ENCODE data around the gene HSD11B1.
"Not testable (repeated sequence)": the region's sequence is repeated elsewhere in the genome, so short reads cannot be mapped to it uniquely, and the experiment has no call there.

The HSD11B1 gene

DNA sequence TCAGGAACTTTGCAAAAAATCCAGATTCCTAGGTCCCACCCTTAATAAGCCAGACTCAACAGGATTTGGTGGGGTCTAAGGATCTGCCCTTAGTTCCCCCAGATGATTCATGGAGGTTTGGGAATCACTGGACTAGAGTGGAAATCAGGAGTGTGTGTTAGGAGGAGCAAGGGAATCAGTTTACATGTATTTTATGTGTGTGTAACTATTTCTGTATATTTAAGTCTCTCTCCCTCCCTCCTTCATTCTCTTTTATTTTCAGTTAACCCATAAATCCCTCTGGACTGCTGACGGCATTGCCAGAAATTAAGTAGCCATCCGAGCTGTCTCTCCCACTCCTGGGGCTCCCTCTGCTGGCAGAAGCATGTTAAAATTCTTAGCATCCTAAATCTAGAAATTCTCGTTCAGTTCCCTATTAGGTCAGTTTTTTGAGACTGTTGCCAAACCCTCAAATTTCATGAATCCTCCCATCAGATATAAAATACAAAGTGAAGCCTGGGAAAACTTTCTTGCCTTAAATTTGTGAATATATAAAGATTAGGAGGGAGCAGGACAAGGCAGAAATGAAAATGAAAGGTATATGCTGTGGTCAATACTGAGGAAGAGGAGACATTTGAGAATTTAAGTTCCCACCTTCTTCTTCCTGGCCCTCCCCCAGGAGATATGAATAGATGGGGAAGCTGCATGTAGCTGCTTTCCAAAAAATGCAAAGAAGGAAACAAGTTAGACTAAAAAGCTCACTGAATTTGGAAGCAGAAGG is 11.7 kb upstream of the HSD11B1 start:
- no peak overlapping the region for H3K4me3 Mint-ChIP-seq
- H3K27me3 Mint-ChIP-seq (ENCODE audit: low read depth): peaks cover 22% of the 10 kb centered on the region
- H3K27ac Mint-ChIP-seq: peak overlapping the region; percentile 37 to 66 (median 63)
- peak; percentile 85 to 90 (median 89) for TF ChIP-seq CTCF (IDR thresholded peaks at IDR 0.05; ENCODE audit: unreplicated experiment in 3 of 3)
- no peaks in the 10 kb centered on the region for H3K9me3 Mint-ChIP-seq
- no peaks in the 10 kb centered on the region for H3K36me3 Mint-ChIP-seq (ENCODE audit: low read depth)
- H3K4me1 Mint-ChIP-seq: peaks cover 47% of the 10 kb centered on the region

- H3K4me3 Mint-ChIP-seq: no peak overlapping the region
- H3K4me1 Mint-ChIP-seq: peaks cover 28% of the 10 kb centered on the region
- H3K36me3 Mint-ChIP-seq (ENCODE audit: low read depth): no peaks in the 10 kb centered on the region
- peaks cover 25% of the 10 kb centered on the region for H3K27me3 Mint-ChIP-seq (ENCODE audit: low read depth)
- no peak for TF ChIP-seq CTCF (IDR thresholded peaks at IDR 0.05; ENCODE audit: unreplicated experiment in 3 of 3)
- no peaks in the 10 kb centered on the region for H3K9me3 Mint-ChIP-seq
- H3K27ac Mint-ChIP-seq: no peak overlapping the region
Observed at GRCh38 chr1:209696673-209697072, 8.0 kb upstream of the HSD11B1 start.

DNA sequence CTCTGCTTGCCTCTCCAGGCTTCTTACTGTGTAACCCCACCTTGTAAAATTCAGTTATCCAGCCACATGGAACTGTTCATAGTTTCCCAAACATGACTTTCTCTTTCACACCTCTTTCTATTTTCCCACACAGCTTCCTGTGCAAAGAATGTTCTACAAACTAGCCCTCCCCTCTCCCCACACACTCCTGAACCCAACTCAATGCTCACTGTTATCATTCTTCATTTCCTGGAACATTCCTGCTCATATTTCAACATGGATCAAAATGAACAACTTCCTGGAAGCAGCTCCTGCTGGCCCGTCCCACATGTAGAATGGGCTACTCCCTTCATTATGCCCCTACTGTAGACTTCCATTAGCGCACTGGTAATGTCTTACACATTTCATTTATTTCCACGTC is 7.5 kb upstream of the HSD11B1 start:
- TF ChIP-seq CTCF (IDR thresholded peaks at IDR 0.05; ENCODE audit: unreplicated experiment in 3 of 3): no peak
- peaks cover 25% of the 10 kb centered on the region for H3K27me3 Mint-ChIP-seq (ENCODE audit: low read depth)
- peak overlapping the region in 1 of 3 experiments; percentile 24 for H3K27ac Mint-ChIP-seq
- H3K9me3 Mint-ChIP-seq: no peaks in the 10 kb centered on the region
- H3K4me3 Mint-ChIP-seq: no peak overlapping the region
- H3K36me3 Mint-ChIP-seq (ENCODE audit: low read depth): no peaks in the 10 kb centered on the region
- peaks cover 28% of the 10 kb centered on the region for H3K4me1 Mint-ChIP-seq

DNA sequence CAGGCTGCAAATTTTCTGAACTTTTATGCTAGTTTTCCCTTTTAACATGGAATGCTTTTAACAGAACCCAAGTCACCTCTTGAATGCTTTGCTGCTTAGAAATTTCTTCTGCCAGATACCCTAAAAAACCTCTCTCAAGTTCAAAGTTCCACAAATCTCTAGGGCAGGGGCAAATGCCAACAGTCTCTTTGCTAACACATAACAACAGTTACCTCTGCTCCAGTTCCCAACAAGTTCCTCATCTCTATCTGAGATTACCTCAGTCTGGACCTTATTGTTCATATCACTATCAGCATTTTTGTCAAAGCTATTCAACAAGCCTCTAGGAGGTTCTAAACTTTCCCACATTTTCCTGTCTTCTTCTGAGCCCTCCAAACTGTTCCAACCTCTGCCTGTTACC is 4.0 kb upstream of the HSD11B1 start:
- H3K27ac Mint-ChIP-seq; H3K9me3 Mint-ChIP-seq; H3K36me3 Mint-ChIP-seq (ENCODE audit: low read depth); H3K4me3 Mint-ChIP-seq: not testable (repeated sequence)
- H3K27me3 Mint-ChIP-seq (ENCODE audit: low read depth): peaks cover 12% of the 10 kb centered on the region
- peaks cover 27% of the 10 kb centered on the region for H3K4me1 Mint-ChIP-seq

DNA sequence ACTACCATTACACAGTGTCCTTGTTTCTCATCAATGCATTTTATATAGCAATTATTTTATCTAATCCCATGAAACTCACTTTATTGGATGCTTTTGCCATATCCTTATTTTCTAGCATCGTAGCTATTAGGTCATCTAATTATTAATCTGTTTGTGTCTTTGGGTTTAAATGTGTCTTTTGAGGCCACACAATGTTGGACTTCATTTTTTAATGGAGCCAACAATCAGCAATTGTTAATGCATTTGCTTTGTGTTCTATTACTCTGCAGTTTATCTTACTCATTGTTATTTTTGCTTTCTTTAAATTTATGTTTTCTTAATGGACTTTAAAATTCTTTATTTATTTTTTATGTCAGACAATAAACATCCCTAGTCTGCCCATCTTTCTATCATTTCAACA is 1.8 kb upstream of the HSD11B1 start:
- peaks cover 18% of the 10 kb centered on the region for H3K4me1 Mint-ChIP-seq
- H3K9me3 Mint-ChIP-seq: no peaks in the 10 kb centered on the region

DNA sequence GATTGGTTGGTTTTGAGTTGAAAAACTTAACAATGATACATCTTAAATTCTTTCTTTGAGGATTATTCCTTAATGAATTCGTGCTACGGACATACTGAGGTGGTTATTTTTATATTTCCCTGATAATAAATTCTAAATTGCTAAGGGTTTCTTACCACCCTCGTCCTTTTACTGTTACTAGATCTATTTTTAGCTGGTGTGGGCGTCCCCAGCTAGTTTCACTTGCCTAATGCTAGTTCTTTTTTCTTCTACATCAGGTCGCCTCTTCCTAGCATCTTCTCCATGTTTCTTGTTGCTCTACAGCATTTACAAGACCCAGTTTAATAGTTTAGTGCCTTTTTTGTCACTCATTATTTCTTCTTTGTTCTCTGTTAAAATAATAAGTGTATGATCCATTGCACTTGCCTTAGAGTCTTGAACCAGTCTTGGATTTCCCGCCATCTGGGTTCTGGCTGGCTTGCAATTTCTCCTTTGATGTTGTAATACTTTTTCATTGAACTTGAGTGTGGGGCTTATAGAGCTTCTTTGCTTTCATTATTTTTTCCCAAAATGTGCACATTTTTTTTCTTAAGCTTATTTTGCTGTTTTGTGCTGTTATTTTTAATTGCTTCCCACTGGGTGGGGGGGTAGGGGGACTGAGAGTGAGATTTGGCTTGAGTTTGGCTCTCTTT is 677 bp upstream of the HSD11B1 start:
- Mint-ChIP-seq H3K36me3 (ENCODE audit: low read depth) (no peaks in the 10 kb centered on the region), H3K4me3 (no peak overlapping the region), H3K27me3 (ENCODE audit: low read depth) (peaks cover 12% of the 10 kb centered on the region), H3K4me1 (peaks cover 18% of the 10 kb centered on the region), H3K9me3 (no peaks in the 10 kb centered on the region), H3K27ac (no peak overlapping the region)
- TF ChIP-seq CTCF (IDR thresholded peaks at IDR 0.05; ENCODE audit: unreplicated experiment in 3 of 3): no peak

More for the DNA sequence above, 1.8 kb upstream of the HSD11B1 start:
- no peaks in the 10 kb centered on the region for H3K36me3 Mint-ChIP-seq (ENCODE audit: low read depth)
- H3K4me3 Mint-ChIP-seq: no peak overlapping the region
- H3K27me3 Mint-ChIP-seq (ENCODE audit: low read depth): peaks cover 12% of the 10 kb centered on the region
- TF ChIP-seq CTCF (IDR thresholded peaks at IDR 0.05; ENCODE audit: unreplicated experiment in 3 of 3): no peak
- H3K27ac Mint-ChIP-seq: no peak overlapping the region
